Suprapubic skin (tissue), 4 donors: ENCODE results near the gene FLOT2. TPM values are rescaled to one million over a fixed set of nuclear protein-coding genes. Genes with fewer than 3 reads are reported as not detected.

Source experiments
- DNase-seq, 2 donors: peaks; one replicate each; pipeline ENCODE4 v3.0.0-alpha.2; 2019; ENCODE audit warnings: low spot score in 2 of 2
- H3K27ac ChIP-seq: fragments of 200-600 bp; sonication (generic); one replicate; pipeline ENCODE4 v1.5.1; 2019
- H3K27me3 ChIP-seq: fragments of 200-600 bp; sonication (generic); one replicate; pipeline ENCODE4 v1.5.1; 2019
- H3K36me3 ChIP-seq: fragments of 200-600 bp; sonication (generic); one replicate; pipeline ENCODE4 v1.5.1; 2019
- H3K4me1 ChIP-seq: fragments of 200-600 bp; sonication (generic); one replicate; pipeline ENCODE4 v1.5.1; 2019
- H3K4me3 ChIP-seq: fragments of 200-600 bp; sonication (generic); one replicate; pipeline ENCODE4 v1.5.1; 2019; ENCODE audit warnings: mild to moderate bottlenecking
- H3K9me3 ChIP-seq: fragments of 200-600 bp; sonication (generic); one replicate; pipeline ENCODE4 v1.5.1; 2019
- CTCF ChIP-seq, 2 donors: fragments of 200-600 bp in 1 of 2; fragments of 450-650 bp in 1 of 2; sonication (generic) in 1 of 2; IDR thresholded peaks; one replicate each; pipeline ENCODE4 v1.5.1; 2016 to 2019; ENCODE audit warnings: antibody characterized with exemption in 2 of 2, mild to moderate bottlenecking in 1 of 2, moderate library complexity in 1 of 2
- EP300 ChIP-seq: sonication (generic); formaldehyde crosslinking; IDR thresholded peaks from one replicate; pipeline ENCODE4 v1.6.1; 2017; ENCODE audit warnings: antibody characterized with exemption
- POLR2A ChIP-seq, 2 donors: fragments of 450-650 bp; IDR thresholded peaks; one replicate each; pipeline ENCODE4 v1.6.1; 2017; ENCODE audit warnings: antibody characterized with exemption in 2 of 2, mild to moderate bottlenecking in 2 of 2, moderate library complexity in 2 of 2
- POLR2AphosphoS5 ChIP-seq, 3 donors: sonication (generic); formaldehyde crosslinking; IDR thresholded peaks; one replicate each; pipeline ENCODE4 v1.6.1; 2017; ENCODE audit warnings: antibody characterized with exemption in 3 of 3
- WGBS: methylation state at CpG from one replicate; pipeline ENCODE4 v1.1.5; 2018; 5-methylcytosine and 5-hydroxymethylcytosine counted together
- total RNA-seq, 4 donors: library from RNA; depleted of rRNA; stranded (reverse); fragments of >200 nt; gene quantifications; one replicate each; pipeline ENCODE4 v1.1.0, GENCODE V29; 2016

The FLOT2 gene
- total RNA-seq, 4 donors from 2014 or later, result 41.7 to 57.5 (median 52.3) TPM

- no peak for DNase-seq
- no peak for TF ChIP-seq POLR2A (IDR thresholded peaks at IDR 0.05)
- TF ChIP-seq POLR2AphosphoS5 (IDR thresholded peaks at IDR 0.05), result no peak
- no peak for TF ChIP-seq EP300
- TF ChIP-seq CTCF (IDR thresholded peaks at IDR 0.05), result no peak
Measured at GRCh38 chr17:28867276-28867675, 30.3 kb downstream of the FLOT2 start.

GRCh38 chr17:28865946-28866752, 31.4 kb downstream of the FLOT2 start:
- Histone ChIP-seq H3K27ac (no peak overlapping the region), H3K4me1 (no peaks in the 10 kb centered on the region), H3K27me3 (no peaks in the 10 kb centered on the region), H3K9me3 (no peaks in the 10 kb centered on the region), H3K36me3 (peaks cover 5% of the 10 kb centered on the region), H3K4me3 (no peak overlapping the region)
- DNase-seq, result no peak
- WGBS, result 86% methylated on average over 13 of the region's 13 CpGs
- TF ChIP-seq EP300, result no peak
- TF ChIP-seq POLR2A (IDR thresholded peaks at IDR 0.05), result no peak
- TF ChIP-seq CTCF (IDR thresholded peaks at IDR 0.05), result no peak
- TF ChIP-seq POLR2AphosphoS5 (IDR thresholded peaks at IDR 0.05), result no peak

More at GRCh38 chr17:28867276-28867675, 30.3 kb downstream of the FLOT2 start:
- Histone ChIP-seq H3K27me3 (no peaks in the 10 kb centered on the region), H3K4me1 (no peaks in the 10 kb centered on the region), H3K27ac (no peak overlapping the region), H3K9me3 (no peaks in the 10 kb centered on the region), H3K36me3 (no peaks in the 10 kb centered on the region), H3K4me3 (no peak overlapping the region)
- WGBS, result 86% methylated on average over 7 of the region's 7 CpGs

GRCh38 chr17:28864991-28865849, 32.3 kb downstream of the FLOT2 start:
- 84% methylated on average over 10 of the region's 11 CpGs for WGBS

GRCh38 chr17:28863953-28864352, 33.6 kb downstream of the FLOT2 start:
- Histone ChIP-seq H3K9me3 (no peaks in the 10 kb centered on the region), H3K27ac (no peak overlapping the region), H3K4me3 (no peak overlapping the region), H3K36me3 (peaks cover 27% of the 10 kb centered on the region), H3K27me3 (no peaks in the 10 kb centered on the region), H3K4me1 (no peaks in the 10 kb centered on the region)
- 94% methylated on average over 1 of the region's 1 CpG for WGBS
- no peak for TF ChIP-seq EP300
- TF ChIP-seq POLR2A (IDR thresholded peaks at IDR 0.05), result no peak
- TF ChIP-seq POLR2AphosphoS5 (IDR thresholded peaks at IDR 0.05), result no peak
- TF ChIP-seq CTCF (IDR thresholded peaks at IDR 0.05), result no peak
- DNase-seq, result no peak

More at GRCh38 chr17:28864991-28865849, 32.3 kb downstream of the FLOT2 start:
- Histone ChIP-seq H3K4me3 (no peak overlapping the region), H3K27ac (no peak overlapping the region), H3K36me3 (peaks cover 15% of the 10 kb centered on the region), H3K27me3 (no peaks in the 10 kb centered on the region), H3K4me1 (no peaks in the 10 kb centered on the region), H3K9me3 (no peaks in the 10 kb centered on the region)
- TF ChIP-seq POLR2A (IDR thresholded peaks at IDR 0.05) (no peak), CTCF (IDR thresholded peaks at IDR 0.05) (no peak), POLR2AphosphoS5 (IDR thresholded peaks at IDR 0.05) (no peak), EP300 (no peak)
- DNase-seq, result no peak

GRCh38 chr17:28862561-28862960, 35.0 kb downstream of the FLOT2 start:
- Histone ChIP-seq H3K36me3 (peaks cover 41% of the 10 kb centered on the region), H3K4me3 (no peak overlapping the region), H3K4me1 (no peaks in the 10 kb centered on the region), H3K27ac (no peak overlapping the region), H3K9me3 (no peaks in the 10 kb centered on the region), H3K27me3 (no peaks in the 10 kb centered on the region)
- 89% methylated on average over 3 of the region's 3 CpGs for WGBS
- TF ChIP-seq POLR2A (IDR thresholded peaks at IDR 0.05), result no peak
- TF ChIP-seq CTCF (IDR thresholded peaks at IDR 0.05), result no peak
- TF ChIP-seq EP300, result no peak
- no peak for TF ChIP-seq POLR2AphosphoS5 (IDR thresholded peaks at IDR 0.05)
- DNase-seq, result no peak
